B cell (primary cell): ENCODE measurements around the gene RIPK3. TPM values are rescaled to one million over a fixed set of nuclear protein-coding genes. Genes with fewer than 3 reads are reported as not detected.

Source experiments
- ATAC-seq: fragments of 200-7000 bp; cut with Tn5 transposase; one replicate; pipeline ENCODE4 v1.10.0; 2021; ENCODE audit warnings: low read depth, mild to moderate bottlenecking, moderate number of reproducible peaks, moderate library complexity
- CTCF ChIA-PET: fragments of 350-600 bp; sonication (Branson Sonifier 250); formaldehyde crosslinking; loops from one replicate; lab custom pipeline; 2021; ENCODE audit warnings: antibody characterized with exemption, inconsistent platforms; lab: Charles Lee
- POLR2A ChIA-PET: fragments of 350-600 bp; sonication (Branson Sonifier 250); formaldehyde crosslinking; loops from one replicate; lab custom pipeline; 2021; ENCODE audit warnings: antibody characterized with exemption; lab: Charles Lee
- DNase-seq: peaks from one replicate; pipeline ENCODE4 v3.0.0; 2013
- H2AFZ ChIP-seq: 2 replicates; pipeline ENCODE4 v1.6.1; 2012; ENCODE audit warnings: mild to moderate bottlenecking, low read depth, low read length; ENCODE audit not compliant: insufficient read depth, poor library complexity, severe bottlenecking
- H3K27ac ChIP-seq, 2 donors: 1 replicate in 1 of 2; 2 replicates in 1 of 2; pipeline ENCODE4 v1.5.1; 2012 to 2013; ENCODE audit warnings: low read length in 2 of 2, mild to moderate bottlenecking in 2 of 2, moderate library complexity in 1 of 2
- H3K27me3 ChIP-seq, 4 experiments: fragments of 200-600 bp in 1 of 4; sonication (generic) in 1 of 4; replicated peaks in 1 of 4; 1 replicate in 2 of 4; 2 replicates in 2 of 4; pipeline versions ENCODE4 v1.6.1 to v1.7.0; 2013 to 2016; ENCODE audit warnings: low read length in 3 of 4, mild to moderate bottlenecking in 2 of 4, mixed read lengths in 1 of 4, moderate library complexity in 1 of 4; ENCODE audit not compliant: insufficient read depth in 4 of 4, control insufficient read depth in 3 of 4; ENCODE audit errors: control extremely low read depth in 1 of 4
- H3K36me3 ChIP-seq, 2 experiments: replicated peaks in 1 of 2; 1 replicate in 1 of 2; 2 replicates in 1 of 2; pipeline versions ENCODE4 v1.6.1 to v1.7.1; 2013; ENCODE audit warnings: low read length in 1 of 2; ENCODE audit not compliant: insufficient read depth in 2 of 2, control insufficient read depth in 1 of 2; ENCODE audit errors: control extremely low read depth in 1 of 2, extremely low read depth in 1 of 2
- H3K4me1 ChIP-seq, 2 donors: fragments of 200-600 bp in 1 of 2; sonication (generic) in 1 of 2; 1 replicate in 1 of 2; 2 replicates in 1 of 2; pipeline versions ENCODE4 v1.5.1 to v1.6.1; 2013 to 2017; ENCODE audit warnings: low read length in 2 of 2; ENCODE audit not compliant: control insufficient read depth in 2 of 2, insufficient read depth in 2 of 2
- H3K4me2 ChIP-seq: replicated peaks from 2 replicates; pipeline ENCODE3; 2012; ENCODE audit warnings: mild to moderate bottlenecking, low read depth, low read length; ENCODE audit not compliant: poor library complexity, severe bottlenecking
- H3K4me3 ChIP-seq, 5 experiments: fragments of 200-600 bp in 1 of 5; sonication (generic) in 1 of 5; 1 replicate in 3 of 5; 2 replicates in 2 of 5; pipeline versions ENCODE4 v1.5.1 to v1.7.0; 2011 to 2016; ENCODE audit warnings: low read length in 4 of 5, mild to moderate bottlenecking in 4 of 5, low read depth in 2 of 5, control low read depth in 1 of 5, moderate library complexity in 1 of 5; ENCODE audit not compliant: insufficient read depth in 1 of 5; ENCODE audit errors: control extremely low read depth in 1 of 5, extremely low read depth in 1 of 5
- H3K79me2 ChIP-seq: fragments of 200-600 bp; sonication (generic); one replicate; pipeline ENCODE4 v1.6.0; 2016; ENCODE audit warnings: low read length; ENCODE audit not compliant: control insufficient read depth, insufficient read depth
- H3K9ac ChIP-seq: fragments of 200-600 bp; sonication (generic); 2 replicates; pipeline ENCODE4 v1.6.1; 2017; ENCODE audit warnings: mild to moderate bottlenecking, low read length, moderate library complexity
- H3K9me3 ChIP-seq, 3 donors: one replicate each; pipeline versions ENCODE4 v1.6.1 to v1.7.1; 2013; ENCODE audit warnings: low read length in 2 of 3; ENCODE audit not compliant: control insufficient read depth in 2 of 3, insufficient read depth in 1 of 3; ENCODE audit errors: control extremely low read depth in 1 of 3
- H4K20me1 ChIP-seq: 2 replicates; pipeline ENCODE4 v1.6.0; 2012; ENCODE audit warnings: mild to moderate bottlenecking, low read length; ENCODE audit not compliant: insufficient read depth, control insufficient read depth, poor library complexity, severe bottlenecking
- H3K27ac Mint-ChIP-seq: one replicate; pipeline ENCODE4 v1.8.0; 2021; ENCODE audit warnings: mixed read lengths
- H3K27me3 Mint-ChIP-seq: one replicate; pipeline ENCODE4 v1.8.0; 2021; ENCODE audit warnings: mixed read lengths
- H3K4me1 Mint-ChIP-seq: one replicate; pipeline ENCODE4 v1.8.0; 2021; ENCODE audit warnings: mixed read lengths
- H3K4me3 Mint-ChIP-seq: one replicate; pipeline ENCODE4 v1.8.0; 2021; ENCODE audit warnings: mixed read lengths
- H3K9me3 Mint-ChIP-seq: one replicate; pipeline ENCODE4 v1.8.0; 2022; ENCODE audit warnings: mixed read lengths; ENCODE audit not compliant: insufficient read depth
- EZH2 ChIP-seq: IDR thresholded peaks from 2 replicates; pipeline ENCODE4 v1.6.1; 2012; ENCODE audit warnings: borderline replicate concordance, low read depth, mild to moderate bottlenecking, moderate library complexity, low read length; ENCODE audit not compliant: insufficient read depth, poor library complexity, severe bottlenecking
- WGBS: methylation state at CpG from one replicate; pipeline ENCODE4 v1.1.5; 2013; ENCODE audit warnings: missing lambda C conversion rate; ENCODE audit not compliant: insufficient coverage; 5-methylcytosine and 5-hydroxymethylcytosine counted together
- intact Hi-C: fragments of 100-400 bp; cut with micrococcal nuclease; formaldehyde crosslinking; loops from one replicate; pipeline ENCODE4 v1.10.0; 2022
- polyA minus RNA-seq: library from RNA; depleted of rRNA, polyadenylated mRNA; stranded (reverse); fragments of >200 nt; gene quantifications from 2 replicates; pipeline ENCODE4 v1.2.3, GENCODE V29; 2012
- polyA plus RNA-seq: library from polyadenylated mRNA; depleted of rRNA; stranded (reverse); fragments of >200 nt; gene quantifications from 2 replicates; pipeline ENCODE4 v1.2.3, GENCODE V29; 2012
- total RNA-seq, 2 donors: library from RNA; stranded (reverse); fragments of 120-200 nt in 1 of 2; gene quantifications; 1 replicate in 1 of 2; 2 replicates in 1 of 2; pipeline versions ENCODE4 v1.2.3 to v1.2.4, GENCODE V29; 2013 to 2022
- TF ChIP-seq, protein P1 (sequence below): fragments of 200-600 bp; IDR thresholded peaks from one replicate; pipeline ENCODE4 v1.8.0; 2022; ENCODE audit warnings: antibody characterized with exemption, mild to moderate bottlenecking

The RIPK3 gene
- total RNA-seq (76.6 and 77.6 TPM in 2 replicates), polyA plus RNA-seq (58.5 and 65.5 TPM in 2 replicates), polyA minus RNA-seq (22.1 and 25.5 TPM in 2 replicates)
- total RNA-seq (2013) = 29.8 TPM

DNA sequence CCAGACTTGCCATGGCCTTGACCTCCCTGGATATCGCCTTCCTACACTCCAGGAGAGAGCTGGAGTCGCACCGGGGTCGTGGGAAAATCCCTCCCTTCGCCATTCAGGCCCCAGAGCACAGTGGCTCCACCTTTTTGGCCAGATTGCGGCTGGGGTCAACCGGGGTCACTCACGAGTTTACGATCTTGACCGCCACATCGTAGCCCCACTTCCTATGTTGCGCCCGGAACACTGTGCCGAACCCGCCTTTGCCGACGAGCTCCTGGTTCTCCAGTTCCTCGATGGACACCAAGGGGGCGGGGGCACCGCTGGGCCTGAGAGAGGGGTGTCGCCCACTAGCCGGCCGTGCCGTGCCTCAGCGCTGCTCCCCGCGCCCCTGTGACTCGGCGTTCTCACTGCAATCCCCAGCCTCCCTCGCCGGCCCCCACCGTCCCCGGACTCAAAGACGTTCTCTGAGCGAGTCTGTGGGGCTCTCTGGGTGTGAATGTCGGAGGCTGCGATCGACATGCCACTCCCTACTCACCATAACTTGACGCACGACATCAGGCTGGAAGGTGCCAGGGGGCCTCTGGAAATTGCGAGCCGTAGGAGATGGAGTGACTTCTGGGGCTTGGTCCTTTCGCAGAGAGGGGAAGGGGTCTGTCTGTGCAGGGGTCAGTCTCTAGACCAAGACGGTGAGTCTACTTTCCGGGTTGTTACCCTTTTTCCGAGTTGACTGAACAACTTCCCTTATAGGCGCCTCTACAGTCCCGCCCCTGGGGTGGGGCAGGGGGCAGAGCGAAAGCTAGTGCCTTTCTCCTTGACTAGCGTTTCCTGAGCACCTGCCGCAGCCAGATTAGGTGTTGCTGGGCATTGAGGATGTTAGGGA, at the start of gene RIPK3:
Gene RIPK3, minus strand, starts transcription at position 708 of the 868 bp plus-strand sequence. Its CDS starts 165 bp downstream, at position 543.
- Histone ChIP-seq H3K36me3 (peaks cover 0 to 24% of the 10 kb centered on the region in 2 experiments), H3K27me3 (peaks cover 0 to 21% (median 4%) of the 10 kb centered on the region in 4 experiments), H3K79me2 (peaks cover 10% of the 10 kb centered on the region), H3K27ac (peak within 1 kb of the TSS; percentile 65 to 73), H3K9ac (peak within 1 kb of the TSS; percentile 91), H3K4me1 (peaks cover 25 to 33% of the 10 kb centered on the region in 2 donors), H2AFZ (peak within 1 kb of the TSS; percentile 88), H3K4me2 (peak within 1 kb of the TSS; percentile 84), H3K9me3 (peaks cover 0 to 6% (median 0%) of the 10 kb centered on the region in 3 donors), H3K4me3 (peak within 1 kb of the TSS; percentile 85 to 98 (median 89)), H4K20me1 (peaks cover 17% of the 10 kb centered on the region)
- peak; percentile 96 for ATAC-seq
- DNase-seq = peak; percentile 79
- ChIA-PET POLR2A (interaction anchor here (0.6 to 2.0 kb wide), 8 partner anchors 26 to 1280 kb away, joined by 3 to 8 read pairs (median 4); partner anchors contain the start of genes CBLN3, KHNYN and TINF2), CTCF (interaction anchor here (0.8 to 16.1 kb wide), 11 partner anchors 7 to 1457 kb away, joined by 3 to 650 read pairs (median 4); partner anchors contain the start of genes CBLN3, CIDEB, KHNYN and RABGGTA)
- intact Hi-C loops = loop anchor here (1.0 to 10.0 kb wide), 4 partner anchors 7 to 335 kb away; partner anchors contain the start of gene NYNRIN
- 10% methylated on average over 27 of the region's 51 CpGs for WGBS
- Mint-ChIP-seq H3K4me1 (peaks cover 32% of the 10 kb centered on the region), H3K27me3 (peaks cover 12% of the 10 kb centered on the region), H3K4me3 (peak within 1 kb of the TSS; percentile 99), H3K9me3 (no peaks in the 10 kb centered on the region), H3K27ac (peak within 1 kb of the TSS; percentile 98)
- TF ChIP-seq, protein P1, sequence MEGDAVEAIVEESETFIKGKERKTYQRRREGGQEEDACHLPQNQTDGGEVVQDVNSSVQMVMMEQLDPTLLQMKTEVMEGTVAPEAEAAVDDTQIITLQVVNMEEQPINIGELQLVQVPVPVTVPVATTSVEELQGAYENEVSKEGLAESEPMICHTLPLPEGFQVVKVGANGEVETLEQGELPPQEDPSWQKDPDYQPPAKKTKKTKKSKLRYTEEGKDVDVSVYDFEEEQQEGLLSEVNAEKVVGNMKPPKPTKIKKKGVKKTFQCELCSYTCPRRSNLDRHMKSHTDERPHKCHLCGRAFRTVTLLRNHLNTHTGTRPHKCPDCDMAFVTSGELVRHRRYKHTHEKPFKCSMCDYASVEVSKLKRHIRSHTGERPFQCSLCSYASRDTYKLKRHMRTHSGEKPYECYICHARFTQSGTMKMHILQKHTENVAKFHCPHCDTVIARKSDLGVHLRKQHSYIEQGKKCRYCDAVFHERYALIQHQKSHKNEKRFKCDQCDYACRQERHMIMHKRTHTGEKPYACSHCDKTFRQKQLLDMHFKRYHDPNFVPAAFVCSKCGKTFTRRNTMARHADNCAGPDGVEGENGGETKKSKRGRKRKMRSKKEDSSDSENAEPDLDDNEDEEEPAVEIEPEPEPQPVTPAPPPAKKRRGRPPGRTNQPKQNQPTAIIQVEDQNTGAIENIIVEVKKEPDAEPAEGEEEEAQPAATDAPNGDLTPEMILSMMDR = no peak
- TF ChIP-seq EZH2 = no peak
